OCI-LY1 (cell line): ENCODE results near the gene FGF21.
"Not testable (repeated sequence)": the region's sequence is repeated elsewhere in the genome, so short reads cannot be mapped to it uniquely, and the experiment has no call there.

Experiments used
- H2AFZ ChIP-seq: fragments of 200-600 bp; sonication (generic), shearing (Covaris generic); 2 replicates; pipeline ENCODE4 v1.6.0; 2014; ENCODE audit warnings: antibody characterized with exemption, mild to moderate bottlenecking, low read length
- H3F3A ChIP-seq: fragments of 200-600 bp; sonication (generic), shearing (Covaris generic); 2 replicates; pipeline ENCODE4 v1.6.0; 2014; ENCODE audit warnings: mild to moderate bottlenecking, antibody characterized with exemption, low read length, moderate library complexity; ENCODE audit not compliant: insufficient read depth
- H3K27ac ChIP-seq: fragments of 200-600 bp; sonication (generic); 2 replicates; pipeline ENCODE4 v1.5.1; 2014; ENCODE audit warnings: low read length, mixed run types, mild to moderate bottlenecking, low read depth; ENCODE audit not compliant: poor library complexity, severe bottlenecking
- H3K27me3 ChIP-seq: fragments of 200-600 bp; sonication (generic); 2 replicates; pipeline ENCODE4 v1.6.0; 2014; ENCODE audit warnings: antibody characterized with exemption, mild to moderate bottlenecking, low read length, moderate library complexity; ENCODE audit not compliant: insufficient read depth
- H3K36me3 ChIP-seq: fragments of 200-600 bp; sonication (generic); 2 replicates; pipeline ENCODE4 v1.6.1; 2014; ENCODE audit warnings: mild to moderate bottlenecking, antibody characterized with exemption, low read length, moderate library complexity, mixed read lengths; ENCODE audit not compliant: insufficient read depth
- H3K4me1 ChIP-seq: fragments of 200-600 bp; sonication (generic); 2 replicates; pipeline ENCODE4 v1.5.1; 2014; ENCODE audit warnings: mild to moderate bottlenecking, low read length, moderate library complexity; ENCODE audit not compliant: insufficient read depth, severe bottlenecking
- H3K4me2 ChIP-seq: fragments of 200-600 bp; sonication (generic), shearing (Covaris generic); 2 replicates; pipeline ENCODE4 v1.6.1; 2014; ENCODE audit warnings: low read length
- H3K4me3 ChIP-seq: fragments of 200-600 bp; sonication (generic); 2 replicates; pipeline ENCODE4 v1.5.1; 2014; ENCODE audit warnings: low read length, low read depth, mild to moderate bottlenecking, mixed read lengths; ENCODE audit not compliant: poor library complexity, severe bottlenecking
- H3K79me2 ChIP-seq: fragments of 200-600 bp; shearing (Covaris generic); 2 replicates; pipeline ENCODE4 v1.6.1; 2016; ENCODE audit warnings: mixed run types, low read length, mixed read lengths; ENCODE audit not compliant: insufficient read depth
- H3K9ac ChIP-seq: fragments of 200-600 bp; sonication (generic), shearing (Covaris generic); 2 replicates; pipeline ENCODE4 v1.6.1; 2014; ENCODE audit warnings: mild to moderate bottlenecking, low read length, mixed read lengths
- H3K9me2 ChIP-seq: fragments of 200-600 bp; sonication (generic), shearing (Covaris generic); 2 replicates; pipeline ENCODE4 v1.6.1; 2014; ENCODE audit warnings: low read depth, mild to moderate bottlenecking, low read length, mixed read lengths
- H3K9me3 ChIP-seq: fragments of 200-600 bp; shearing (Covaris generic); 2 replicates; pipeline ENCODE4 v1.6.1; 2014; ENCODE audit warnings: low read length, mixed read lengths
- H4K20me1 ChIP-seq: fragments of 200-600 bp; sonication (generic), shearing (Covaris generic); 2 replicates; pipeline ENCODE4 v1.6.0; 2016; ENCODE audit warnings: mild to moderate bottlenecking, low read length; ENCODE audit not compliant: insufficient read depth
- CTCF ChIP-seq: fragments of 200-600 bp; sonication (generic), shearing (Covaris generic); IDR thresholded peaks from 2 replicates; pipeline ENCODE4 v1.5.1; 2017; ENCODE audit warnings: mild to moderate bottlenecking, antibody characterized with exemption, low read length, moderate library complexity, mixed read lengths
- EZH2 ChIP-seq: fragments of 200-600 bp; sonication (generic), shearing (Covaris generic); IDR thresholded peaks from 2 replicates; pipeline ENCODE4 v1.8.0; 2017; ENCODE audit warnings: borderline replicate concordance, mixed run types, mild to moderate bottlenecking, antibody characterized with exemption, low read length, moderate library complexity, mixed read lengths

FGF21 gene

GRCh38 chr19:48780631-48781391 lies 25.5 kb downstream of the FGF21 start:
- no peak overlapping the region for H3K4me2 ChIP-seq
- H3F3A ChIP-seq = no peaks in the 10 kb centered on the region
- H3K9me2 ChIP-seq = no peaks in the 10 kb centered on the region
- peaks cover 12% of the 10 kb centered on the region; the same call in 1 of the 2 replicates for H3K27me3 ChIP-seq
- no peaks in the 10 kb centered on the region for H3K4me1 ChIP-seq
- no peaks in the 10 kb centered on the region for H3K9me3 ChIP-seq
- no peak overlapping the region for H3K4me3 ChIP-seq
- H3K36me3 ChIP-seq = no peaks in the 10 kb centered on the region
- TF ChIP-seq EZH2 (no peak), CTCF (no peak)
- H2AFZ ChIP-seq = no peak overlapping the region
- H3K9ac ChIP-seq = no peak overlapping the region
- no peak overlapping the region for H3K27ac ChIP-seq
- no peaks in the 10 kb centered on the region for H4K20me1 ChIP-seq
- no peaks in the 10 kb centered on the region for H3K79me2 ChIP-seq

- no peaks in the 10 kb centered on the region for H4K20me1 ChIP-seq
- H3K4me1 ChIP-seq = no peaks in the 10 kb centered on the region
- no peak overlapping the region for H3K27ac ChIP-seq
- H3K9me3 ChIP-seq = no peaks in the 10 kb centered on the region
- H3K36me3 ChIP-seq = no peaks in the 10 kb centered on the region
- no peak overlapping the region for H3K9ac ChIP-seq
- no peaks in the 10 kb centered on the region for H3K79me2 ChIP-seq
- H2AFZ ChIP-seq = no peak overlapping the region
- no peak overlapping the region for H3K4me3 ChIP-seq
- H3K4me2 ChIP-seq = no peak overlapping the region
- H3K9me2 ChIP-seq = no peaks in the 10 kb centered on the region
- peak; percentile 35; the same call in 1 of the 2 replicates for TF ChIP-seq CTCF
- TF ChIP-seq EZH2 = no peak
- no peaks in the 10 kb centered on the region for H3F3A ChIP-seq
- peaks cover 3% of the 10 kb centered on the region; the same call in 1 of the 2 replicates for H3K27me3 ChIP-seq
These were observed 29.2 kb downstream of the FGF21 start for GRCh38 chr19:48784527-48784926.

GRCh38 chr19:48786422-48786821 lies 31.1 kb downstream of the FGF21 start:
- not testable (repeated sequence) for H3K4me1 ChIP-seq, H3K79me2 ChIP-seq, H2AFZ ChIP-seq, H3K9ac ChIP-seq, H3K4me3 ChIP-seq, H3F3A ChIP-seq, H3K27me3 ChIP-seq, H3K9me2 ChIP-seq, H3K9me3 ChIP-seq, H3K36me3 ChIP-seq, H4K20me1 ChIP-seq, H3K4me2 ChIP-seq, H3K27ac ChIP-seq

GRCh38 chr19:48787331-48787730 lies 32.0 kb downstream of the FGF21 start:
- not testable (repeated sequence) for H3F3A ChIP-seq, H2AFZ ChIP-seq, H4K20me1 ChIP-seq, H3K79me2 ChIP-seq, H3K4me1 ChIP-seq, H3K36me3 ChIP-seq, H3K4me2 ChIP-seq, H3K9me2 ChIP-seq, H3K9me3 ChIP-seq, H3K27ac ChIP-seq, H3K9ac ChIP-seq, H3K4me3 ChIP-seq, H3K27me3 ChIP-seq
